ENCODE measurements around the gene AACS. TPM values are rescaled to one million over a fixed set of nuclear protein-coding genes. Genes with fewer than 3 reads are reported as not detected.

Gene AACS
- polyA plus RNA-seq, 2 of the 4 experiments (the other 2 are of a cell fraction): 18.6 to 20.4 TPM

DNA sequence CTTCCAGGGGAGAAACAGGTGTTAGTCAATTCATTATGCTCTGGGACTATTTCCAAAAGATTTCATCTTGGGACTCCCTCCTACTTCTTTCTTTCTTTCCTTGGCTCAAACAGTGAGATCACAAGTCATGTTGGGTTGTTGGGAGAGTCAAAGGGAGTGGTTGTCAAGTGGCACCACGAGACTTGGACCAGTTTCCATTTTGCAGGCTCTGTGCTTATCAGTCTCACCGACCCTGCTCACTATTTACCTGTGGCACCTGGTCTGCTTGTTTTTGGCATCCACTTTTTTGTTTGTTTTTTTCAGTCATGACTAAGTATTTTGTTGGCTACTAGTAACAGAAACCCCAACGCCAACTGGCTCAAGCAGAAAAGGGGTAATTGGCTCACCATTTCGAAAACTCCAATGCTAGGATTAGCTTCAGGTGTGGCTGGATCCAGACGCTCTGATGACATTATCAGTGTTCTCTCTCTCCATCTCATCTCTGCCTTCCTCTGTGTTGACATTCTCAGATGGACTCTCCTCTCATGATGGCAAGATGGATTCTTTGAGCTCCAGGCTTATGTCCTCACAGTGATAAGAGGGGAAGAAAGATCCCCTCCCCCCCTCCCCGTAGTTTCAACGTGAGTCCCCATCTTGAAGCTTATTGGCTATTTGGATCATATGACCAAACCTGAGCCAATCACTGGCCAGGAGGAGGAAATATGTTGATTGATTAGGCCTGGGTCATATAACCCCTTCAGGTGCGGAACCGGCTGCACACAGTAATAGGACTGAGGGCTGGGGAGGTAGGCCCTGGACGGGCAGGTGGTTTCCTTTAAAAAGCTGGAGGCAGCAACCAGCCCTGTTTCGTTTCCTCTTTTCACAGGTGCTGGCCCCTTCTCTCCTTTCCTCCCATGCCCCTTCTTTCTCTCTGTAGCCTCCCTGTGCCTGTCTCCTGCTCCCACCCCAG lies 84.2 kb downstream of the AACS start (continued):
- TF ChIP-seq CEBPB (IDR thresholded peaks at IDR 0.05): no peak
- no peak for TF ChIP-seq CHD4 (IDR thresholded peaks at IDR 0.05; ENCODE audit: borderline replicate concordance)
- TF ChIP-seq, protein P1, sequence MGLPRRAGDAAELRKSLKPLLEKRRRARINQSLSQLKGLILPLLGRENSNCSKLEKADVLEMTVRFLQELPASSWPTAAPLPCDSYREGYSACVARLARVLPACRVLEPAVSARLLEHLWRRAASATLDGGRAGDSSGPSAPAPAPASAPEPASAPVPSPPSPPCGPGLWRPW (IDR thresholded peaks at IDR 0.05): no peak
- no peak for TF ChIP-seq NFE2L2 (conservative IDR thresholded peaks at IDR 0.05; ENCODE audit: low read length)
- TF ChIP-seq RCOR1 (IDR thresholded peaks at IDR 0.05; ENCODE audit: low read depth, low read length): no peak
- no peak for TF ChIP-seq GATA3 (IDR thresholded peaks at IDR 0.05; ENCODE audit: borderline replicate concordance)
- TF ChIP-seq, protein P2, sequence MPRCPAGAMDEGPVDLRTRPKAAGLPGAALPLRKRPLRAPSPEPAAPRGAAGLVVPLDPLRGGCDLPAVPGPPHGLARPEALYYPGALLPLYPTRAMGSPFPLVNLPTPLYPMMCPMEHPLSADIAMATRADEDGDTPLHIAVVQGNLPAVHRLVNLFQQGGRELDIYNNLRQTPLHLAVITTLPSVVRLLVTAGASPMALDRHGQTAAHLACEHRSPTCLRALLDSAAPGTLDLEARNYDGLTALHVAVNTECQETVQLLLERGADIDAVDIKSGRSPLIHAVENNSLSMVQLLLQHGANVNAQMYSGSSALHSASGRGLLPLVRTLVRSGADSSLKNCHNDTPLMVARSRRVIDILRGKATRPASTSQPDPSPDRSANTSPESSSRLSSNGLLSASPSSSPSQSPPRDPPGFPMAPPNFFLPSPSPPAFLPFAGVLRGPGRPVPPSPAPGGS (IDR thresholded peaks at IDR 0.05): no peak

DNA sequence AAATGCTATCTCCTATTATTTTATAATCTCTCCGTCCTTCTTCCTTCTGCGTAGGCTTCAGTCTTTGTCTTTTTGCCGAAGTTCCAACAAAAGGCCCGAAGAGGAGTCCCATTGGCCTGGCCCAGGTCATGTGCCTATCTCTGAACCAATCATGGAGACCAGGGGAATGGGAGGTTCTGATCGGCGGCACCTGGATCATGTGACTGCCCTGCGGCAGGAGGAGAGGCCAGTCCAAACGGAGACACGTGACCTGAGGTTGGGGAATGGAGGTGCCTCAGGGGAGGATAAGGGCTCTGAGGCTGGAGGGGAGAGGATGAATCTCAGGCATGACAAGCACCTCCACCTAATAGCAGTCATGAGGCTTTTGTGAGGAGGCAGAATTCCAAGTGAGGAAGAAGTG lies 86.0 kb downstream of the AACS start:
- no peak overlapping the region for H3K27ac ChIP-seq
- 83% methylated on average over 9 of the region's 9 CpGs for WGBS (ENCODE audit: missing lambda C conversion rate)
- H3K4me2 ChIP-seq: no peak overlapping the region
- ChIA-PET CTCF (no interaction called here), POLR2A (no interaction called here)
- FAIRE-seq: no peak
- ATAC-seq: peak in 1 of 2 experiments; percentile 45; a peak in 3 of 6 replicates
- no peak for TF ChIP-seq HOXB13 (CRISPR knock-in tag; IDR thresholded peaks at IDR 0.05; ENCODE audit: low read depth)
- TF ChIP-seq, protein P3, sequence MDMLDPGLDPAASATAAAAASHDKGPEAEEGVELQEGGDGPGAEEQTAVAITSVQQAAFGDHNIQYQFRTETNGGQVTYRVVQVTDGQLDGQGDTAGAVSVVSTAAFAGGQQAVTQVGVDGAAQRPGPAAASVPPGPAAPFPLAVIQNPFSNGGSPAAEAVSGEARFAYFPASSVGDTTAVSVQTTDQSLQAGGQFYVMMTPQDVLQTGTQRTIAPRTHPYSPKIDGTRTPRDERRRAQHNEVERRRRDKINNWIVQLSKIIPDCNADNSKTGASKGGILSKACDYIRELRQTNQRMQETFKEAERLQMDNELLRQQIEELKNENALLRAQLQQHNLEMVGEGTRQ (IDR thresholded peaks at IDR 0.05): peak; percentile 75
- no peak for TF ChIP-seq EHF (CRISPR knock-in tag; IDR thresholded peaks at IDR 0.05)
- TF ChIP-seq MAX (IDR thresholded peaks at IDR 0.05): no peak
- no peaks in the 10 kb centered on the region for H3K4me1 ChIP-seq
- H3K9me3 ChIP-seq: no peaks in the 10 kb centered on the region
- H3K4me3 ChIP-seq: no peak overlapping the region
- peak in 1 of 2 experiments; percentile 28 for DNase-seq (ENCODE audit: low read depth in 1 of 2, low spot score in 1 of 2)

DNA sequence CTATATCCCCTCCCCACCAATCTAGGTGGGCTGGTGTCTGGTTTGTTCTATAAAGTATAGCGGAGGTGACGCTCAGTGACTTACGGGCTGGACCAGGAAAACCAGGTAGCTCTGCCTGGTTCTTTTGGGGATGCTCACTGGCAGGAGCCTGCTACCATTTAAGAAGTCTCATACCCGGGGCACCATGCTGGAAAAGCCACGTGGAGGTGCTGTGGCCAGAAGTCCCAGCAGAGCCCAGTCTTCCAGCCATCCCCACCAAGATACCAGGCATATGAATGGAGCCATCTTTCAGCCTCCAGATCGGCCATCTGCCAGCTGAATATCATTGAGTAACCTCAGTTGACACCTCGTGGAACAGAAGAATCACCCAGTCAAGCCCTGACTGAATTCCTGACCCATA lies 87.2 kb downstream of the AACS start:
- H3K4me1 ChIP-seq: no peaks in the 10 kb centered on the region
- H3K4me2 ChIP-seq: no peak overlapping the region
- no peak overlapping the region for H3K27ac ChIP-seq
- 49% methylated on average over 7 of the region's 7 CpGs for WGBS (ENCODE audit: missing lambda C conversion rate)
- no peak for TF ChIP-seq RCOR1 (IDR thresholded peaks at IDR 0.05; ENCODE audit: low read depth, low read length)
- no peak for TF ChIP-seq REST (IDR thresholded peaks at IDR 0.05)
- TF ChIP-seq HOXB13 (CRISPR knock-in tag; IDR thresholded peaks at IDR 0.05; ENCODE audit: low read depth): no peak
- TF ChIP-seq, protein P4, sequence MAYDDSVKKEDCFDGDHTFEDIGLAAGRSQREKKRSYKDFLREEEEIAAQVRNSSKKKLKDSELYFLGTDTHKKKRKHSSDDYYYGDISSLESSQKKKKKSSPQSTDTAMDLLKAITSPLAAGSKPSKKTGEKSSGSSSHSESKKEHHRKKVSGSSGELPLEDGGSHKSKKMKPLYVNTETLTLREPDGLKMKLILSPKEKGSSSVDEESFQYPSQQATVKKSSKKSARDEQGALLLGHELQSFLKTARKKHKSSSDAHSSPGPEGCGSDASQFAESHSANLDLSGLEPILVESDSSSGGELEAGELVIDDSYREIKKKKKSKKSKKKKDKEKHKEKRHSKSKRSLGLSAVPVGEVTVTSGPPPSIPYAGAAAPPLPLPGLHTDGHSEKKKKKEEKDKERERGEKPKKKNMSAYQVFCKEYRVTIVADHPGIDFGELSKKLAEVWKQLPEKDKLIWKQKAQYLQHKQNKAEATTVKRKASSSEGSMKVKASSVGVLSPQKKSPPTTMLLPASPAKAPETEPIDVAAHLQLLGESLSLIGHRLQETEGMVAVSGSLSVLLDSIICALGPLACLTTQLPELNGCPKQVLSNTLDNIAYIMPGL (CRISPR knock-in tag; IDR thresholded peaks at IDR 0.05; ENCODE audit: borderline replicate concordance): no peak
- no peak for TF ChIP-seq CHD2 (IDR thresholded peaks at IDR 0.05; ENCODE audit: low read length, partially characterized antibody)
- no peak for TF ChIP-seq SREBF2 (IDR thresholded peaks at IDR 0.05)
- TF ChIP-seq MYC (IDR thresholded peaks at IDR 0.05; ENCODE audit: borderline replicate concordance, low read length): no peak
- TF ChIP-seq EP300 (IDR thresholded peaks at IDR 0.05): no peak
- no peak for TF ChIP-seq RAD21 (conservative IDR thresholded peaks at IDR 0.05 in 1 of 2, IDR thresholded peaks at IDR 0.05 in 1 of 2)
- H3K4me3 ChIP-seq: no peak overlapping the region
- ChIA-PET POLR2A (no interaction called here), CTCF (no interaction called here)
- H3K9me3 ChIP-seq: no peaks in the 10 kb centered on the region
- ATAC-seq: peak; percentile 30 to 51; a peak in 2 of 6 replicates
- no peak for FAIRE-seq
- no peak for DNase-seq (ENCODE audit: low read depth in 1 of 2, low spot score in 1 of 2)

Data from A549 (cell line).